ENCODE results near the gene FAHD2A.
"Not testable (repeated sequence)": the region's sequence is repeated elsewhere in the genome, so short reads cannot be mapped to it uniquely, and the experiment has no call there.

Gene FAHD2A

GRCh38 chr2:95402370-95403203 lies at the start of gene FAHD2A:
Gene FAHD2A (plus strand): TSS chr2:95402708. CDS start chr2:95405559, 2,851 bp downstream.
- FAIRE-seq (no peak), DNase-seq (ENCODE audit: insufficient read length, low spot score) (peak; percentile 95)
- TF ChIP-seq POLR2A (IDR thresholded peaks at IDR 0.05; ENCODE audit: low read depth, low read length): peak; percentile 85

- DNase-seq (ENCODE audit: insufficient read length, low spot score): no peak
- no peak for FAIRE-seq
- TF ChIP-seq POLR2A (IDR thresholded peaks at IDR 0.05; ENCODE audit: low read depth, low read length): no peak
These were observed 49.4 kb upstream of the FAHD2A start for GRCh38 chr2:95353055-95353575.

DNA sequence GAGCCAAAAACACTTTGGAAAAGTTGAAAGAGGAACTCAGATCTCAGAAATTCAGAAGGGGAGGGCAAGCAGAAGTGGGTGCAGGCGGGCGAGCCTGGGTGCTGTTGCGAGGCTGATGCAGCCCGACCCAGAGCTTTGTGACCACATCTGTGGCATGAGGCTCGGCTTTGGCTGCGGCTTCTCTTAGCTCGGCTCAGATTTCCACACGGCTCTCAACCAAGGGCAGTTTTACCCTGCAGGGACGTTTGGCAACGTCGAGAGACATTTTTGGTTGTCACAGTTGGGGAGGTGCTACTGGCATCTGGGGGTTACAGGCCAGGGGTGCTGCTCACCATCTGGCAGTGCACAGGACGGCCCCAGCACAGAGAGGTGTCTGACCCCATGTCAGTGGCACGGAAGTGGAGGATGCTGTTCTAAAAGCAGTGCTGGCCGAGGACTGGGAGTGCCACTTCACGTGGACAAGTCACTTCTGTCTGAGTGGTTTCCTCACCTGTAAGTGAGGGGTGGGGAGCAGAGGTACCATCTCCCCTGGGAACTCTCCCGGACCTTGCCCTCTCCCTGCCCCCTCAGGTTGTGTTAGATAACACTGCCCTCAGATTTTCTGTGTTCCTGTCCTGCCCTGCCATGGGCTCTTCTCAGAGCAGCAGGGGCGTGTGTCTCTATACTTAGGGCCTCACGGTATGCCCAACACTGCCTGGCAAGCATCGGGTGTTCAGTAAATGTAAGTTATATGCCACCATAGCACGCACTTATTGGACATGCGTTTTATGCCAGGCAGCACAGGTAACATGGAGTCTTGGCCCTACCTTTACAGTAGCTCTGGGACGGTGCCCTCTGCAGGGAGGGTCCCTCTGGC lies 48.7 kb upstream of the FAHD2A start:
- no peak for DNase-seq (ENCODE audit: insufficient read length, low spot score)
- no peak for FAIRE-seq
- TF ChIP-seq POLR2A (IDR thresholded peaks at IDR 0.05; ENCODE audit: low read depth, low read length): no peak

DNA sequence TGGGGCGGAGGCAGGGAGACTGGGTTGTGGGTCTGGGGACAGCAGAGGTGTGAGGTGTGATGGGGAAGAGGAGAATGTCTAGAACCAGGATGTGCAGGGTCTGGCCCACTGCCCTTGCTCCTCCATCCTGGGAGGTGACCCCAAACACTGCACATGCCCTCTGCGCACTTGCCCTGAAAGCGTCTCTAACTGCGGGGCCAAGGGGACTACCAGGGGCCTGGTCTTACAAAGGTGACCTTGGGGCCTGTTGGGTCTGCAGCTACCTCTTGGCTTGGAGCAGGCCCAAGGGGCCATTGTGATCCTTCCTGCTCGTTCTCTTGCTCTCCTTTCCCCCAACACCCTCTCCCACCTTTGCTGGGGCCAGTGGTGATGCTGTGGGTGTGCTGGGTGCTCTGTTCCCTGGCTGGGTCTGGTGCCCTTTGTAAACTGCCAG lies 48.0 kb upstream of the FAHD2A start:
- FAIRE-seq: no peak
- no peak for DNase-seq (ENCODE audit: insufficient read length, low spot score)
- TF ChIP-seq POLR2A (IDR thresholded peaks at IDR 0.05; ENCODE audit: low read depth, low read length): no peak

DNA sequence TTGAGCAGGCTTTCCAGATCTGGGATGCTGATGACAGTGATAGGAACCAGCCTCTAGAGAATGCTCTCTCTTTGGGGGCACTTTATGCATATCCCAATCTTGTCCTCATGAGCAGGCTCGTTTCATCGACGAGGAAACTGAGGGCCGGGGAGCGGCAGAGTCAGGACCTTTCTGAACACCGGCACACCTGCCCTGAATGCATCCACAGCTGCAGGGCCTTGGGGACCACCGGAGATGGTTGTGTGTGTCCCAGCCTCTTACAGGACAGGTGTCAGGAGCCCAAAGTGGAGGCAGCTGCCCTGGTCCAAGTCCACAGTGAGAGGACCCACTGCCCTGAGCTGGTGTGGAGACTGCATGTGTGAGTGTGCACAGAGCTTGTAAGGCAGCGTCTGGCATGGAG lies 47.6 kb upstream of the FAHD2A start:
- FAIRE-seq (no peak), DNase-seq (ENCODE audit: insufficient read length, low spot score) (no peak)
- TF ChIP-seq POLR2A (IDR thresholded peaks at IDR 0.05; ENCODE audit: low read depth, low read length): no peak

GRCh38 chr2:95355486-95355885 lies 47.0 kb upstream of the FAHD2A start:
- not testable (repeated sequence) for DNase-seq (ENCODE audit: insufficient read length, low spot score); FAIRE-seq

- FAIRE-seq: no peak
- no peak for TF ChIP-seq POLR2A (IDR thresholded peaks at IDR 0.05; ENCODE audit: low read depth, low read length)
- no peak for DNase-seq (ENCODE audit: insufficient read length, low spot score)
These were observed 45.4 kb upstream of the FAHD2A start for GRCh38 chr2:95356821-95357700.

DNA sequence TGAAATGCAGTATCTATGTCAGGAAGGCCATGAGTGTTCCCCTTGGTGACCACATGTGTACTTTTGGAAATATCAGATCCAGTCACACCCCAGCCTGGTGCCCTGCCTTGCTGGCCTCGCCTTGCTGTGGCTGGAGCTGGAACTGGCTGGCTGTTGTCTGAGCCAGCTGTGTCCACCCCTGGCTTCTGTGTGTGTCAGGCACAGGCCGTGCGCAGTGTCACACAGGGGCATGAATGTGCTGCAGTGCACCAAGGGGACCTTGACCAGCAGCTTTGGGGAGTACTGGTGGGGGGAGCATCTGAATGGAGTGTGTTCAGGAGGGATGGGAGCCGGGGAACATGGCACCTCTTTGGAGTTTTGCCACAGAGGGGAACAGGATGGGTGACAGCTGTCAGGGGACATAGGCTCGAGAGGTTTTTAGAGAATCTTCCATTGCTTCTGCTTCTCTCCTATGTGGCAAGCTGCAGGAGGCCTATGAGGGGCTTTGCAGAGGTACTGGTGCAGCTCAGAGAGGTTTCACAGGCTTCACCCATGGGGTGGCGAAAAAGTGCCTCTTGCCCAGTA lies 44.7 kb upstream of the FAHD2A start:
- FAIRE-seq: no peak

DNA sequence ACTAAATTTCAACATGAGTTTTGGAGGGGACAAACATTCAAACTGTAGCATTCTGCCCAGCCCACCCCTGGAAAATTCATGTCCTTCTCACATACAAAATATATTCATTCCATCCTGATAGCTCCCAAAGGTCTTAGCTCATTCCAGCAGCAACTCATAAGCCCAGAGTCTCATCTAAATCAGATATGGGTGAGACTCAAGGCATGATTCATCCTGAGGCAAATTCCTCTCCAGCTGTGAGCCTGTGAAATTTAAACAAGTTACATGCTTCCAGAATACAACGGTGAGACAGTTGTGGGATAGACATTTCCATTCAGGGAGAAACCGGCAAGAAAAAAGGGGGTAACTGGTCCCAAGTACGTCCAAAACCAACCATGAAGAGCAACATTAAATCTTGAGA lies 43.5 kb upstream of the FAHD2A start:
- DNase-seq (ENCODE audit: insufficient read length, low spot score): no peak
- peak; percentile 41 for FAIRE-seq
- no peak for TF ChIP-seq POLR2A (IDR thresholded peaks at IDR 0.05; ENCODE audit: low read depth, low read length)

More for the DNA sequence above, 44.7 kb upstream of the FAHD2A start:
- DNase-seq (ENCODE audit: insufficient read length, low spot score): no peak
- TF ChIP-seq POLR2A (IDR thresholded peaks at IDR 0.05; ENCODE audit: low read depth, low read length): no peak

DNA sequence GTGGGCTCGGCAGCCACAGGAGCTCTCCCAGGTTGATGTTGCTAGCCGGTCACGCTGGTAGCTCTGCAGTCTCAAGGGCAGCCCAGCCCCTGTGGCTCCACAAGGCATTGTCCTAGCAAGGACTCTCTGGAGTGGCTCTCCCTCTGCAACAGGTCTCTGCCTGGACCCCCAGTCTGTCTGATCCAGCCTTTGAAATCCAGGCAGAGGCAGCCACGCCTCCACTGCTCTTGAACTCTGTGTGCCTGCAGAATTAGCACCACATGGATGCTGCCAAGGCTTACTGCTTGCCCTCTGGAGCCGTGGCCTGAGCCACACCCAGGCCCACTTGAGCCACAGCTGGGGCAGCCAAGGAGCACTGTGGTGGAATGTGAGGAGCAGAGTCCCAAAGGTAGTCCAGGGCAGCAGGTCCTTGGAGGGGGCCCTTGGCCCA lies 43.0 kb upstream of the FAHD2A start:
- DNase-seq (ENCODE audit: insufficient read length, low spot score) (no peak), FAIRE-seq (no peak)
- no peak for TF ChIP-seq POLR2A (IDR thresholded peaks at IDR 0.05; ENCODE audit: low read depth, low read length)

DNA sequence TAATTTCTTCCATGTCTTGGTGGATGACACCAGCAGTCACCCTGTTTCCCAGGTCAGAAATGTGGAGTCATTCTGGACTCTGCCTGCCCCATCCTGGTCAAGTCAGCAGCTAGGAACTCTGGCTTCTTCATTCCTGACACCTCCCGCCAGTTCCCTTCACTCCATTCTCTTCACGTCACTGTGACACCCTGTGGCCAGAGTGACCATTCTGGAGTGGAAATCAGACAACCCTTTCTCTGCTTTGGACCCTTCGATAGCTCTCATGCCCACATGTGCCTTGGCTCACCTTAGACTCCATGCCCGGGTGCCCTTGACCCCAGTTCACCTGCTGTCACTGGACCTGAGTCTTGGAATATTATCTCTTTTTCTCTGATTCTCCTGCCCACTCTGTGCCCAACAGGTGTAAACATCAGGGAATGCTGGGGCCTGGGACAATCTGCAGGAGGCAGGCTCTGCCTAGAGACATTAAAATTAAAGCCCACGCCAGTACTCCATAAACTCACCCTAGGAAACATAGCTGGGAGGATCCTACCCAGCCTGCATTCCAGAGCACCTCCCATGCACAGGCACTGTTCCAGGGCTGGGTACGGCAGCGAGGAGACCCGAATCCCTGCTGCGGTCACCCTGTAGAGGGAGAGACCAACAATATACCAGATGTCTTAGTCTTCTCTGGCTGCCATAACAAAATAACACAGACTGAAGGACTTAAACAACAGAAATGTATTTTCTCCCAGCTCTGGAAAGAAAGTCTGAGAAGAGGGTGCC lies 41.1 kb upstream of the FAHD2A start:
- DNase-seq (ENCODE audit: insufficient read length, low spot score) (no peak), FAIRE-seq (no peak)
- no peak for TF ChIP-seq POLR2A (IDR thresholded peaks at IDR 0.05; ENCODE audit: low read depth, low read length)

DNA sequence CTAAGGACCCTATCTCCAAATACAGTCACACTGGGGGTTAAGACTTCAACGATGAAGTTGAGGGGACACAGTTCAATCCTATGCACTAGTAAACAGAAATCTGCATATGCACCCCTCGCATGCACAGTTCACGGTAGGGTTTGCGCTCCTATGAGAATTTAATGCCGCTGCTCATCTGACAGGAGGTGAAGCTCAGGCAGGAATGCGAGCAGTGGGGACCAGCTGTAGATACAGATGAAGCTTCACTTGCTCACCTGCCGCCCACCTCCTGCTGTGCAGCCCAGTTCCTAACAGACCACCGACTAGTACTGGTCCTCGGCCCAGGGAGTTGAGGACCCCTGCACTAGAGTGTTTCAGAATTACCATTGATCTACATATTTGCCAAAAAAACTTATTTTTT lies 40.0 kb upstream of the FAHD2A start:
- TF ChIP-seq POLR2A (IDR thresholded peaks at IDR 0.05; ENCODE audit: low read depth, low read length): no peak
- DNase-seq (ENCODE audit: insufficient read length, low spot score) (no peak), FAIRE-seq (no peak)

Measured in H54 (cell line).